ENCODE data around the gene SLC25A45.
A peak's percentile ranks its signal among the peaks of the same experiment; 100 is the strongest.

SLC25A45 gene, protein sequence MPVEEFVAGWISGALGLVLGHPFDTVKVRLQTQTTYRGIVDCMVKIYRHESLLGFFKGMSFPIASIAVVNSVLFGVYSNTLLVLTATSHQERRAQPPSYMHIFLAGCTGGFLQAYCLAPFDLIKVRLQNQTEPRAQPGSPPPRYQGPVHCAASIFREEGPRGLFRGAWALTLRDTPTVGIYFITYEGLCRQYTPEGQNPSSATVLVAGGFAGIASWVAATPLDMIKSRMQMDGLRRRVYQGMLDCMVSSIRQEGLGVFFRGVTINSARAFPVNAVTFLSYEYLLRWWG

DNA sequence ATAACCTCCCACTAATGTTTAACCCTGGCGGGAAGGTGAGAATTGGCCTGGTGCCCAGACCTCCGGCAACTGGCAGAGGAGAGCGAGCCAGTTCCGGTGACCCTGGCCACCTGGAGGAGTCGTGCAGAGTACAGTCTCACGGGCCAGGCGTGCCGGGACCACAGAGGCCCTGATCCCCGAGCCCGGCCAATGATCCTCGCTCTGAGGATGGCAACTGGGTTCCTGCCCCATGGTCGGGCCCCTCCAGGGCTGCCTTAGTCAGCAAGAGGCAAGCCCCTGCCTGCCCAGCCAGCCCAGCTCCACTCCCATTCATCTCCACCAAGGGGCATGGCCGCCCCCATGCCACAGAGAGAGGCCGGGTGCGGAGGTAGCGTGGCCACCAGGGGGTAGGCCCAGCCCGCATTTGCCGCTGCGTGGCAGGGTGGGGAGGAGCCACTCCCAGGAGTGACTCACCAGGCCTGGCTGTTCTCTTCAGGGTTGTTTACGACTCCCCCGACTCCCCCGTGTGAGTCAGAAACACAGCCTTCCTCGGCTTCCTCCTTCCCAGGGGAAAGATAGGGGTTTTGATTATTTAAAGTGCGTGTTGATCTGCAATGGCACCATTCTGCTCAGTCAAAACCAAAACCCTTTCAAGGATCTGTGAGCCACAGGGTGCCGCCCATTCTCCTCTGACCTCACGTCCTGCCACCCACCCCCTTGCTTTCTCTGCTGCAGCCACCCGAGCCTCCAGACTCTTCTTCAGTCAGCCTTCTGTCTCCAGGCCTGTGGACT lies at the start of gene SLC25A45:
Gene SLC25A45, minus strand, starts transcription at position 614 of the 771 bp plus-strand sequence. CDS start 695 bp downstream, outside the sequence.
- peak; percentile 94 for DNase-seq (ENCODE audit: low read depth)

GRCh38 chr11:65431451-65432099 lies 49.1 kb upstream of the SLC25A45 start:
- no peak for DNase-seq (ENCODE audit: low read depth)

- no peak for DNase-seq (ENCODE audit: low read depth)
Measured at GRCh38 chr11:65430406-65431217, 48.2 kb upstream of the SLC25A45 start.

DNA sequence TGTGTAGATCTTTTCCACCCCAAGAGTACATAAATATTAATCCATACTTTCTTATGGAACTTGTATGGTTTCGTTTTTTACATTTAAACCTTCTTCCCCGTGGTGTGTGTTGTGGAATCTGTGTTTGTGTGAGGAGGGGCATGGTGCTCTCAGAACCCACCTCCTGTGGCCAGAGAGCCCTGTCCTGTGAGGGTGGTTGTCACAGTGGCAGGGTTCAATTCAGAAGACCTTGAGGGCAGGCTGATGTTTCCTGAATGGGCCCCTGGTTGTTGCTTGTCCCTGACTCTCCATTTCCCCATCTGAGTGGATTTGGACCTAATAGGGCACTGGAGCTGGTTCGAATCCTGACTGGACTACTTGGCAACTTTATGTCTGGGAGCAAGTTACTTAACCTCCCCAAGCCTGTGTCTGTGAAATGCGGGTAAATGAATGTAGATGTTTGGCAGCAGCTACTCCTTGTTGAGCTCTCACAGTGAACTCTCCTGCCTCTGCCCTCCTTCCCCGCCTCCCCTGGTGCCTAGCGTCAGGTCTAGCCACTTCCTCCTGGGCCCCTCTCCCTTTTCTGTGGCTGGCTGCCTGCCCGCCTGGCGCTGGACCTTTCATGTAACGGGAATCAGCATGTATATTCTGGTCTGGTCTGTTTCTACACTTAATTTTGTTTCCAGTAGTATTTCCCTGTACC lies 47.4 kb upstream of the SLC25A45 start:
- DNase-seq (ENCODE audit: low read depth) = no peak

DNA sequence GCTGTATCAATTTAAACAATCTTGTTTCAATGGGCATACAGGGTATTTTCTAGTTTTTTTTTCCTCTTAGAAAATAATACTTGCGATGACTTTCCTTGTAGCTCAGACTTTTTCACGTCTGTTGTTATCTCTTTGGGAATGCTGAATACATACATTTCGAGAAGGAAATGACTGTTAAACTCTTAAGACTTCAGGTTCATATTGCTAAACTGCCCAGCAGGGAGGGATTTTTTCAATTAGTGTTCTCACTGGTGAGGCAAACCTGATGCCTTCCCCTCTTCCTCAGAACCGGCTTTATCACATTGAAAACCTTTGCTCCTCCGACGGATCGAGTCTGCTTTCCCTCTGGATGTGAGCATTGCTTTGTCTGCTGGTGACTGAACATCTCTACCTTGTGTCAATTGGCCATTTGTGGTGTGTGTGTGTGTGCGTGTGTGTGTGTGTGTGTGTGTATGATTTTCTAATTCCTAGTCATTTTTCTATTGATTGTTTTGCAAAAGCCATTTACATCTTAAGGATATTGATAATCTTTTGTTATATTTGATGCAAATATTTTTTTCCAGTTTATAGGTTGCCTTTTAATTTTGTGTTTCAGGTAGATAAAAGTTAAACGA lies 46.7 kb upstream of the SLC25A45 start:
- DNase-seq (ENCODE audit: low read depth) = no peak

GRCh38 chr11:65428578-65429067 lies 46.2 kb upstream of the SLC25A45 start:
- no peak for DNase-seq (ENCODE audit: low read depth)

DNA sequence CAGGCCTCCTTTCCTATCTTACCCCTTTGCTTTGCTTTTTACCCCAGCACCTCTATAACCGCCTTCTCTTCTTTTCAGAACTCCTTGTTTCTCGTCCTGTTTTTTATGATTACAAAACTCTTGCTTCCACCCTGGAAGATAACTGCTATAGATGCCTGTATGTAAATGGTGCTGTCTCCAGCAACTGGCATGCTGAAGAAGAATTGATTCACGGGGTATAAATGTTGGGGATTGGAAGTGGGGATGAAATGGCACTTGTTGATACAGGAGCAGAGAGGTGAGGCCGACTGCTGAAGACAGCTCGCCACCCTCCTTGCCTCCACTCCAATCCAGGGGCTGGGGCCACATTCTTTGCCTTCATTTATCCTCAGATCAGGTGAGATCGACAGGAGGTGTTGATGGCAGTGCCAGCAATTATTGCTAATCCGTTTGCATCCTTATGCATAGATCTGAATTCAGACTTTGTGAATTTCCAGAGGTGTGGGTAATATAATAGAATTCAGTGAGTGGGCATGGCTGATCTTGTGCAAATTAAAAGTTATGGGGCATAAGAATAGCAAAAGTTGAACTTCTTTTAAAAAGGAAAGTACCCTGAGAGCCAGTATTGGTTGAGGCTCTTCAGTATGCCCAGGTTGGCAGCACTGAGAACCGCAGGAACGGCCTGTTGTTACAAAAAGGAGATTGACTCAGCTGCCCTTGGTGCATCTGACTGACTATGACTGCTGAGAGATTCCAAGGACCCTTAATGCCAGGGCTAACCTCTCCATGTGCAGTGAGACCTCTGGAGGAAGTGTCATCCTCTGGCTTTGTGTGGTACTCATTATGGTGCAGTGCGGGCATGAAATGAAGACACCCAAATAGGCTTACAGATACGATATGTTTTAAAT lies 45.5 kb upstream of the SLC25A45 start:
- DNase-seq (ENCODE audit: low read depth) = no peak

DNA sequence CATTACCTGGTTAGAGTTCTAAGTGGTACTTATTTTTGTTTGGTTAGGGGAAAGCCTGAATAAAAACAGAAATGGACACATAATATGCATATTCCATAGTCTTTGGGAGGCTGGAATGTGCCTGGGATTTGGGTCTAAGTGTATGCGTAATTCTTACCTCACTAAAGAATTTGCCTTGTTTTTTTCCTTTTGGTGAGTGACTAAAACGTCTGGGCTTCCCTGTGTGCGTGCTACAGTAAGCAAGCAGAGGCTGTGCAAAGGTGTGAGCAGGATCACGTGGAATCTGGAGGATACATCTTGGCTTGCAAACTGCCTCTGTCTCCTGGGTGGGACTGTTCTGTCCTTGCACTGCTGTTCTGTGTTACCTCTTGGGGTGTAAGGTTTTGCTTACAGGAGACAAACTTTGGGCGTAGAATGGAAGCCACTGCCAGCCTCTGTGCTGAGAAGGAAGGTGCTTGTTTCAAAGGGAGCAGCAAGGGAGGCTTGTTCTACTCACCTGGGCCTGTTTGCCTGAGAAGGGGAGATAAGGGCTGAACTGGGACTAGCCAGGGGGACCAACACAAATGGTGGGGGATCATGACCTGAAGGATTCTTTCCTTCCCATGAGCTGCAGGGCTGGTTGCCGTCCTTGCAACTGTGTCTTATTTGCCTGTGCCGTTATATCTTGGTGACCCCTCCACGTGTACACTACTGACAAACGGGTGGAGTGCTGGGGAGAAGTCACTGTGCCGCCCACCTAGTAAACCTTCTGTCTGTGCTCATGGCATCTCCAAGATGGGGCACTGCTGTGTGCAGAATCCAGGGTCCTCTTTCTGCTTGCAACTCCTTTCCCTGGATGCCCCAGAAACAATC lies 44.6 kb upstream of the SLC25A45 start:
- DNase-seq (ENCODE audit: low read depth) = peak; percentile 41

DNA sequence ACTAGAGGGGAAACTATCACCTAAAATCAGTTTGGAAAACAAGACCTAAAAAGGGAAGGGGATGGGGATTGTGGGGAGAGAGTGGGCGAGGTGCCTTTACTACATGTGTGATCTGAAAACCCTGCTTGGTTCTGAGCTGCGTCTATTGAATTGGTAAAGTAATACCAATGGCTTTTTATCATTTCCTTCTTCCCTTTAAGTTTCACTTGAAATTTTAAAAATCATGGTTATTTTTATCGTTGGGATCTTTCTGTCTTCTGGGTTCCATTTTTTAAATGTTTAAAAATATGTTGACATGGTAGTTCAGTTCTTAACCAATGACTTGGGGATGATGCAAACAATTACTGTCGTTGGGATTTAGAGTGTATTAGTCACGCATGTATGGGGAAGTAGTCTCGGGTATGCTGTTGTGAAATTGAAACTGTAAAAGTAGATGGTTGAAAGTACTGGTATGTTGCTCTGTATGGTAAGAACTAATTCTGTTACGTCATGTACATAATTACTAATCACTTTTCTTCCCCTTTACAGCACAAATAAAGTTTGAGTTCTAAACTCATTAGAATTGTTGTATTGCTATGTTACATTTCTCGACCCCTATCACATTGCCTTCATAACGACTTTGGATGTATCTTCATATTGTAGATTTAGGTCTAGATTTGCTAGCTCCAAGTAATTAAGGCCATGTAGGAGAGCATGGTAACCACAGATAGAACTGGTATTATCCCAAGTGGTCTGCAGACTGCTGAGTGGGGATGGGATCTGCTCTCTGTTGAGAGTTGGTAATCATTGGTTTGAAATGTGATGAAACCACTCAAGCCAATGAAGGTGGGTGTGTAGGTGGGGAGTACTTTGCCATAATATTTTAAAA lies 43.8 kb upstream of the SLC25A45 start:
- no peak for DNase-seq (ENCODE audit: low read depth)

DNA sequence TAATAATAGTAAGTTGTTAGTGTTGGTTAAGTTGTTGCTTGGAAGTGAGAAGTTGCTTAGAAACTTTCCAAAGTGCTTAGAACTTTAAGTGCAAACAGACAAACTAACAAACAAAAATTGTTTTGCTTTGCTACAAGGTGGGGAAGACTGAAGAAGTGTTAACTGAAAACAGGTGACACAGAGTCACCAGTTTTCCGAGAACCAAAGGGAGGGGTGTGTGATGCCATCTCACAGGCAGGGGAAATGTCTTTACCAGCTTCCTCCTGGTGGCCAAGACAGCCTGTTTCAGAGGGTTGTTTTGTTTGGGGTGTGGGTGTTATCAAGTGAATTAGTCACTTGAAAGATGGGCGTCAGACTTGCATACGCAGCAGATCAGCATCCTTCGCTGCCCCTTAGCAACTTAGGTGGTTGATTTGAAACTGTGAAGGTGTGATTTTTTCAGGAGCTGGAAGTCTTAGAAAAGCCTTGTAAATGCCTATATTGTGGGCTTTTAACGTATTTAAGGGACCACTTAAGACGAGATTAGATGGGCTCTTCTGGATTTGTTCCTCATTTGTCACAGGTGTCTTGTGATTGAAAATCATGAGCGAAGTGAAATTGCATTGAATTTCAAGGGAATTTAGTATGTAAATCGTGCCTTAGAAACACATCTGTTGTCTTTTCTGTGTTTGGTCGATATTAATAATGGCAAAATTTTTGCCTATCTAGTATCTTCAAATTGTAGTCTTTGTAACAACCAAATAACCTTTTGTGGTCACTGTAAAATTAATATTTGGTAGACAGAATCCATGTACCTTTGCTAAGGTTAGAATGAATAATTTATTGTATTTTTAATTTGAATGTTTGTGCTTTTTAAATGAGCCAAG lies 42.9 kb upstream of the SLC25A45 start:
- peak; percentile 69 for DNase-seq (ENCODE audit: low read depth)

GRCh38 chr11:65424205-65425104 lies 42.0 kb upstream of the SLC25A45 start:
- peak; percentile 64 for DNase-seq (ENCODE audit: low read depth)

- no peak for DNase-seq (ENCODE audit: low read depth)
Measured at GRCh38 chr11:65423516-65424204, 41.2 kb upstream of the SLC25A45 start.

- DNase-seq (ENCODE audit: low read depth) = peak; percentile 89
Measured at GRCh38 chr11:65422633-65423515, 40.4 kb upstream of the SLC25A45 start, which contains the start of gene NEAT1. NEAT1 (plus strand) TSS chr11:65422798.

All from activated T-cell treated with anti-CD3 and anti-CD28 coated beads for 48 hours (primary cell).